H9 (cell line): Measurements from ENCODE around the gene PFKL. TPM values are rescaled to one million over a fixed set of nuclear protein-coding genes. Genes with fewer than 3 reads are reported as not detected.
"Not testable (repeated sequence)": the region's sequence is repeated elsewhere in the genome, so short reads cannot be mapped to it uniquely, and the experiment has no call there.

ENCODE experiments used
- DNase-seq: peaks from one replicate; pipeline ENCODE4 v3.0.0-alpha.2; 2017
- H2AFZ ChIP-seq: one replicate; pipeline ENCODE4 v1.6.1; 2013; ENCODE audit warnings: mild to moderate bottlenecking, low read length, control low read depth, moderate library complexity
- H2AK5ac ChIP-seq: 2 replicates; pipeline ENCODE4 v1.6.1; 2013; ENCODE audit warnings: low read length, control low read depth, mixed read lengths; ENCODE audit not compliant: insufficient read length
- H2BK120ac ChIP-seq: one replicate; pipeline ENCODE4 v1.6.1; 2013; ENCODE audit warnings: low read depth, mild to moderate bottlenecking, low read length, control low read depth, inconsistent platforms; ENCODE audit not compliant: poor library complexity, severe bottlenecking
- H2BK12ac ChIP-seq: 2 replicates; pipeline ENCODE4 v1.6.1; 2013; ENCODE audit warnings: low read length, control low read depth, mixed read lengths, low read depth; ENCODE audit not compliant: insufficient read length
- H2BK15ac ChIP-seq: 2 replicates; pipeline ENCODE4 v1.6.1; 2013; ENCODE audit warnings: low read depth, low read length, control low read depth
- H2BK20ac ChIP-seq: one replicate; pipeline ENCODE4 v1.6.1; 2013; ENCODE audit warnings: low read depth, mild to moderate bottlenecking, low read length, control low read depth, inconsistent platforms; ENCODE audit not compliant: poor library complexity, severe bottlenecking
- H2BK5ac ChIP-seq: 2 replicates; pipeline ENCODE4 v1.6.1; 2013; ENCODE audit warnings: low read length, control low read depth, mixed read lengths; ENCODE audit not compliant: insufficient read length
- H3K14ac ChIP-seq: 2 replicates; pipeline ENCODE4 v1.6.1; 2013; ENCODE audit warnings: low read length, control low read depth; ENCODE audit not compliant: insufficient read depth
- H3K18ac ChIP-seq: 2 replicates; pipeline ENCODE4 v1.6.1; 2013; ENCODE audit warnings: low read depth, mild to moderate bottlenecking, mixed read lengths, low read length, control low read depth; ENCODE audit not compliant: insufficient read length
- H3K23ac ChIP-seq: 2 replicates; pipeline ENCODE4 v1.6.1; 2013; ENCODE audit warnings: low read length, control low read depth, mixed read lengths, low read depth; ENCODE audit not compliant: insufficient read length
- H3K23me2 ChIP-seq: 2 replicates; pipeline ENCODE4 v1.6.1; 2013; ENCODE audit warnings: low read depth, mild to moderate bottlenecking, mixed read lengths, low read length, control low read depth; ENCODE audit not compliant: insufficient read length, poor library complexity, severe bottlenecking
- H3K27ac ChIP-seq: 2 replicates; pipeline ENCODE4 v1.5.1; 2013; ENCODE audit warnings: low read length, control low read depth, mixed read lengths, low read depth; ENCODE audit not compliant: insufficient read length
- H3K27me3 ChIP-seq: 2 replicates; pipeline ENCODE4 v1.6.1; 2013; ENCODE audit warnings: low read length, control low read depth, inconsistent platforms; ENCODE audit not compliant: insufficient read depth
- H3K4ac ChIP-seq: 2 replicates; pipeline ENCODE4 v1.6.1; 2013; ENCODE audit warnings: low read depth, mild to moderate bottlenecking, control low read depth, inconsistent platforms, low read length, moderate library complexity
- H3K4me1 ChIP-seq: 2 replicates; pipeline ENCODE4 v1.6.1; 2013; ENCODE audit warnings: low read length, control low read depth, inconsistent platforms; ENCODE audit not compliant: insufficient read depth
- H3K4me2 ChIP-seq: 2 replicates; pipeline ENCODE4 v1.6.1; 2013; ENCODE audit warnings: low read length, control low read depth, mixed read lengths; ENCODE audit not compliant: insufficient read length, insufficient read depth
- H3K56ac ChIP-seq: 2 replicates; pipeline ENCODE4 v1.6.1; 2013; ENCODE audit warnings: low read depth, mild to moderate bottlenecking, mixed read lengths, low read length, control low read depth; ENCODE audit not compliant: insufficient read length
- H3K79me1 ChIP-seq: 2 replicates; pipeline ENCODE4 v1.6.1; 2013; ENCODE audit warnings: low read depth, mild to moderate bottlenecking, moderate library complexity, low read length, control low read depth, inconsistent platforms; ENCODE audit not compliant: insufficient read depth, poor library complexity, severe bottlenecking
- H3K79me2 ChIP-seq: 2 replicates; pipeline ENCODE4 v1.6.1; 2013; ENCODE audit warnings: low read length, control low read depth, inconsistent platforms; ENCODE audit not compliant: insufficient read depth
- H3K9ac ChIP-seq: 2 replicates; pipeline ENCODE4 v1.6.1; 2013; ENCODE audit warnings: low read length, control low read depth, mixed read lengths; ENCODE audit not compliant: insufficient read length; ENCODE audit errors: extremely low read depth
- H3K9me3 ChIP-seq: one replicate; pipeline ENCODE4 v1.6.1; 2013; ENCODE audit warnings: low read depth, low read length, inconsistent platforms; ENCODE audit not compliant: control insufficient read depth
- H3T11ph ChIP-seq: one replicate; pipeline ENCODE4 v1.6.1; 2013; ENCODE audit warnings: mild to moderate bottlenecking, low read length, control low read depth, inconsistent platforms
- H4K20me1 ChIP-seq: one replicate; pipeline ENCODE4 v1.6.1; 2013; ENCODE audit not compliant: control insufficient read depth, insufficient read length, insufficient read depth
- H4K5ac ChIP-seq: 2 replicates; pipeline ENCODE4 v1.6.1; 2013; ENCODE audit warnings: low read depth, mild to moderate bottlenecking, mixed read lengths, low read length, control low read depth; ENCODE audit not compliant: insufficient read length
- H4K8ac ChIP-seq: replicated peaks from 2 replicates; pipeline ENCODE4 v1.6.1; 2013; ENCODE audit warnings: low read length, control low read depth, mixed read lengths, low read depth; ENCODE audit not compliant: insufficient read length
- H4K91ac ChIP-seq: 2 replicates; pipeline ENCODE4 v1.6.1; 2013; ENCODE audit warnings: low read depth, mild to moderate bottlenecking, moderate library complexity, mixed read lengths, low read length, control low read depth; ENCODE audit not compliant: insufficient read length
- H3K27ac Mint-ChIP-seq, 3 experiments: 2 replicates in 2 of 3; 3 replicates in 1 of 3; pipeline ENCODE4 v1.8.0; 2020 to 2021; ENCODE audit warnings: mixed read lengths in 3 of 3, mild to moderate bottlenecking in 1 of 3, moderate library complexity in 1 of 3
- H3K27me3 Mint-ChIP-seq: 2 replicates; pipeline ENCODE4 v1.8.0; 2021; ENCODE audit warnings: low read depth, mild to moderate bottlenecking, moderate library complexity, mixed read lengths
- H3K36me3 Mint-ChIP-seq, 3 experiments: 2 replicates in 2 of 3; 3 replicates in 1 of 3; pipeline ENCODE4 v1.8.0; 2020 to 2021; ENCODE audit warnings: low read depth in 3 of 3, mixed read lengths in 3 of 3; ENCODE audit not compliant: insufficient read depth in 1 of 3
- H3K4me1 Mint-ChIP-seq, 2 experiments: 2 replicates each; pipeline ENCODE4 v1.8.0; 2020; ENCODE audit warnings: mixed read lengths in 2 of 2
- H3K4me3 Mint-ChIP-seq, 2 experiments: 2 replicates in 1 of 2; 3 replicates in 1 of 2; pipeline ENCODE4 v1.8.0; 2020 to 2021; ENCODE audit warnings: mild to moderate bottlenecking in 2 of 2, mixed read lengths in 2 of 2, moderate library complexity in 1 of 2
- H3K9me3 Mint-ChIP-seq, 2 experiments: 2 replicates in 1 of 2; 3 replicates in 1 of 2; pipeline ENCODE4 v1.8.0; 2020; ENCODE audit warnings: mild to moderate bottlenecking in 2 of 2, mixed read lengths in 2 of 2, moderate library complexity in 1 of 2
- CTCF ChIP-seq: fragments of 200-600 bp; sonication (generic); conservative IDR thresholded peaks from 3 replicates; pipeline ENCODE4 v1.8.0; 2021; ENCODE audit warnings: antibody characterized with exemption, mild to moderate bottlenecking
- WGBS: extraction: QIAGEN DNeasy Blood & Tissue Kit; methylation state at CpG from one replicate; pipeline ENCODE4 v1.1.7; 2013; ENCODE audit warnings: missing lambda C conversion rate, low lambda C conversion rate, mixed read lengths; ENCODE audit not compliant: insufficient read length; ENCODE audit errors: extremely low coverage; 5-methylcytosine and 5-hydroxymethylcytosine counted together
- total RNA-seq: library from RNA; stranded (reverse); gene quantifications from 2 replicates; pipeline ENCODE4 v1.2.1, GENCODE V29; 2021

The PFKL gene
- total RNA-seq, 1 experiment from 2014 or later, result 107 TPM

DNA sequence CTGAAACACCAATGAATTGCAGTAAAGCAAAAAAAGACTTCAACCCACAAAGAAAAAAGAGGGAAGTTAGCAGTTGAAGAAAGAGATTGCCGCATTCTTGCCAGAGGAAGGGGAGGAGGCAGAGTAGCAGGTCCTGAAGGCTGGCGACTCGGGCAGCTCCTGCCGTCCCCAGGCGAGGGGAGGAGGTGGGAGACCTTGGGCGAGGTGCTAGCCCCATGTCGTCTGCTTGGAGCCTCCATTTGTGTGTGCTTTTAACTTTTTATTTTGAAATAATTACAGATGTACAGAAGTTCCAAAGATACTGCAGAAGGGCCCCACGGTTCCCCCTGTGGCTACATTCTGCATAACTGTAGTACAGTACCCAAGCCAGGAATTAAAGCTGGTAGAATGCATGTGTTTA is 60.3 kb downstream of the PFKL start:
- Histone ChIP-seq H4K8ac (no peak overlapping the region), H3K23me2 (no peaks in the 10 kb centered on the region), H3K56ac (no peak overlapping the region), H2BK15ac (no peak overlapping the region), H3T11ph (no peak overlapping the region), H2AFZ (no peak overlapping the region), H2BK120ac (no peak overlapping the region), H3K9ac (no peak overlapping the region), H4K5ac (no peak overlapping the region), H3K79me2 (no peaks in the 10 kb centered on the region), H3K14ac (no peak overlapping the region), H3K23ac (no peak overlapping the region), H3K4ac (no peak overlapping the region), H2AK5ac (no peak overlapping the region), H4K20me1 (no peaks in the 10 kb centered on the region), H2BK5ac (no peak overlapping the region), H3K27me3 (no peaks in the 10 kb centered on the region), H3K79me1 (no peaks in the 10 kb centered on the region), H2BK20ac (no peak overlapping the region), H3K9me3 (no peaks in the 10 kb centered on the region), H4K91ac (no peak overlapping the region), H3K4me1 (no peaks in the 10 kb centered on the region), H3K27ac (no peak overlapping the region), H2BK12ac (no peak overlapping the region), H3K18ac (no peak overlapping the region), H3K4me2 (no peak overlapping the region)
- no peak overlapping the region for H3K4me3 Mint-ChIP-seq
- DNase-seq, result no peak
- H3K27me3 Mint-ChIP-seq, result peaks cover 11% of the 10 kb centered on the region
- TF ChIP-seq CTCF, result peak; percentile 48
- H3K27ac Mint-ChIP-seq, result no peak overlapping the region
- peaks cover 0 to 9% of the 10 kb centered on the region in 2 experiments; a peak in 3 of 5 replicates for H3K9me3 Mint-ChIP-seq
- H3K4me1 Mint-ChIP-seq, result no peaks in the 10 kb centered on the region
- no CpG with 5 or more reads among the region's 8 CpGs for WGBS
- no peaks in the 10 kb centered on the region; a peak in 1 of 7 replicates for H3K36me3 Mint-ChIP-seq

DNA sequence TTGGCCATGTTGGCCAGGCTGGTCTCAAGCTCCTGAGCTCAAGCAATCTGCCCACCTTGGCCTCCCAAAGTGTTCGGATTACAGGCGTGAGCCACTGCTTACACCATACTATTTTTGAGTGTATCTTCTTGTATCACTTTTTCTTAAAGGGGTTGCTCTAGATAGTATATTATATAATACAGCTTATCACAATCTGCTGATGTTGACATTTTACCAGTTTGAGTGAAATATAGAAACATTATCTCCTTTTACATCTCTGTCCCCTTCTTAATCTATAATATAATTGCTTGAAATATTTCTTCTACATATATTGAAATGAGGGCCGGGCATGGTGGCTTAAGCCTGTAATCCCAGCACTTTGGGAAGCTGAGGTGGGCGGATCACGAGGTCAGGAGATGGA is 62.0 kb downstream of the PFKL start:
- not testable (repeated sequence) for H3K9me3 ChIP-seq, H4K8ac ChIP-seq, H4K20me1 ChIP-seq, H2BK120ac ChIP-seq, H2BK20ac ChIP-seq, H3K4me3 Mint-ChIP-seq, H2AK5ac ChIP-seq, H3K4ac ChIP-seq, H3K79me1 ChIP-seq, H2BK15ac ChIP-seq, H3K4me1 Mint-ChIP-seq, H4K5ac ChIP-seq, H3K56ac ChIP-seq, H3K23ac ChIP-seq, DNase-seq, H3K14ac ChIP-seq, H2BK5ac ChIP-seq, H3K27ac ChIP-seq, H3K27ac Mint-ChIP-seq, H3K79me2 ChIP-seq, H3K9me3 Mint-ChIP-seq, H3K4me2 ChIP-seq, H3K18ac ChIP-seq, H3K23me2 ChIP-seq, H3K27me3 ChIP-seq, H3T11ph ChIP-seq, H2AFZ ChIP-seq, H3K9ac ChIP-seq, H3K4me1 ChIP-seq, H4K91ac ChIP-seq, H2BK12ac ChIP-seq, H3K36me3 Mint-ChIP-seq
- no CpG with 5 or more reads among the region's 5 CpGs for WGBS
- H3K27me3 Mint-ChIP-seq, result peaks cover 13% of the 10 kb centered on the region
